ENCODE data around the gene BST1. TPM values are rescaled to one million over a fixed set of nuclear protein-coding genes. Genes with fewer than 3 reads are reported as not detected.
A peak's percentile ranks its signal among the peaks of the same experiment; 100 is the strongest.

Gene BST1, protein sequence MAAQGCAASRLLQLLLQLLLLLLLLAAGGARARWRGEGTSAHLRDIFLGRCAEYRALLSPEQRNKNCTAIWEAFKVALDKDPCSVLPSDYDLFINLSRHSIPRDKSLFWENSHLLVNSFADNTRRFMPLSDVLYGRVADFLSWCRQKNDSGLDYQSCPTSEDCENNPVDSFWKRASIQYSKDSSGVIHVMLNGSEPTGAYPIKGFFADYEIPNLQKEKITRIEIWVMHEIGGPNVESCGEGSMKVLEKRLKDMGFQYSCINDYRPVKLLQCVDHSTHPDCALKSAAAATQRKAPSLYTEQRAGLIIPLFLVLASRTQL
- polyA plus RNA-seq (ENCODE audit: insufficient read length): 4.3 TPM

DNA sequence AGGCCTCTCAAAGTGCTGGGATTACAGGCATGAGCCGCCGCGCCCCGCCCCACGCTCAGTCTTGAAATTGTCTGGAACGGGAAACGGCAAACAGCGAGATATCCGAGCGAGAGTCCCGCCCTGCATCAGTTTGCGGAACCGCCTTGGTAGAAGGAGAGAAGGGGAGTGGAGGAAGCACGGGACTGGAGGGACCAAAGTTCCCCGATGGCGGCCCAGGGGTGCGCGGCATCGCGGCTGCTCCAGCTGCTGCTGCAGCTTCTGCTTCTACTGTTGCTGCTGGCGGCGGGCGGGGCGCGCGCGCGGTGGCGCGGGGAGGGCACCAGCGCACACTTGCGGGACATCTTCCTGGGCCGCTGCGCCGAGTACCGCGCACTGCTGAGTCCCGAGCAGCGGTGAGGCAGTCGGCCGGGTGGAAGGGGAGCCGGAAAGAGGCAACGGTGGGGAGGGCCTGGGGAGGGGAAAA is at the start of gene BST1:
TSS of gene BST1 (plus strand) at position 125 of the 463 bp plus-strand sequence. CDS start at position 205, 80 bp downstream.
- DNase-seq: peak; percentile 65

GRCh38 chr4:15653420-15653819 is 49.4 kb upstream of the BST1 start:
- DNase-seq: no peak

DNA sequence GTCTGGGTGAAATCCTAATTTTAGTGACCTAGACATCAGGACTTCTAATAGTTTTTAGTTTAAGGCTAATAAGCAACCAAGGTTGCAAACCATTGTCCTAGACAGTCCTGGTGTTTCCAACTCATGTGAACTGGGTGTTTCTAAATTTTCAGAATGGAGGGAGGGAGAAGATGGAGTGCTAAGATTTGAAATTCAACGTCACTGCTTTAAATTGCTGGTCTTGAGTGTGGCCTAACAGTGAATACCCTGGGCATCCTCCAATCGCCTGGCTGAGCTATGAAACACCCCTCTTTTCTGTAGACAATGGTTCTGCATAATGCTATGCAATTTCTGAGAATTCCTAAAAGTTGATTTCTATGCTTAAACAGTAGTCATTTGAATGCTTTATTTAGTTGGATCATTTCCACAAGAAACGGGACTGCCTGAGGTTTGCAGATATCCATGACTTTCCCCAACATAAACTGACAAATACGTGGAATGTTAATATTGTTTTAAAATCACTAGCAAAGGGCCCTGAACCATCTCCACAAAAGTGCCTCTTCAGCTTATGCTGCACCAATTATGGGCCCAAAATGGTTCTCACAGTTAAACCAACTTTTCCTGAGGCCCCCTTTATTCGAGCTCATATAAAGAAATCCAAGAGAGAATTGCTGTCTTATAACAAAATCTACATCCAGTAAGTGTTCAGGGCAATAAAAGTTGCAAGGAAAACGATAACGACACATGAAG is 48.8 kb upstream of the BST1 start:
- DNase-seq: peak; percentile 34

GRCh38 chr4:15654593-15655222 is 48.2 kb upstream of the BST1 start:
- peak; percentile 55 for DNase-seq

- peak; percentile 93 for DNase-seq
These were observed 47.4 kb upstream of the BST1 start, which contains the start of gene FBXL5 for GRCh38 chr4:15655223-15656037. TSS of gene FBXL5 (minus strand) at chr4:15655357. CDS start at chr4:15655287, 70 bp downstream.

GRCh38 chr4:15656038-15656470 is 46.8 kb upstream of the BST1 start:
- no peak for DNase-seq

GRCh38 chr4:15657366-15657765 is 45.5 kb upstream of the BST1 start:
- no peak for DNase-seq

- no peak for DNase-seq
These were observed 44.6 kb upstream of the BST1 start for GRCh38 chr4:15658136-15658770.

DNA sequence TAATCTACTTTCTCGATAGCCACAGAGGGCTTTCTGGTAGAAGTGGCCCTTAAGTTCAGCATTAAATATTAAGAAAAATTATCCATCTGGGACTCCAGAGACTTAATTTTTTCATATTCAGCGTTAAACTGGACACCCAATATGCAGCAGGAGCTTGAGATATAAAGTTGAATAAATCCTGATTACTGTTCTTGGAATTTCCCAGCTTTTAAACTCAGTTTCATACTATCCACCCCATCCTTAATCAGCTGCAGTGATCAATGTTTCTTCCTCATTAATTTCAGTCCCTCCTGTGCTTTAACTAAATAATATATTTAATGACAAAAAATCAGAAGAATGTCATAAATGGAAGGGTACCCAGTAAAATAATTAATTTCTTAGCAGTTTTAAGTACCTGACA is 44.1 kb upstream of the BST1 start:
- no peak for DNase-seq

DNA sequence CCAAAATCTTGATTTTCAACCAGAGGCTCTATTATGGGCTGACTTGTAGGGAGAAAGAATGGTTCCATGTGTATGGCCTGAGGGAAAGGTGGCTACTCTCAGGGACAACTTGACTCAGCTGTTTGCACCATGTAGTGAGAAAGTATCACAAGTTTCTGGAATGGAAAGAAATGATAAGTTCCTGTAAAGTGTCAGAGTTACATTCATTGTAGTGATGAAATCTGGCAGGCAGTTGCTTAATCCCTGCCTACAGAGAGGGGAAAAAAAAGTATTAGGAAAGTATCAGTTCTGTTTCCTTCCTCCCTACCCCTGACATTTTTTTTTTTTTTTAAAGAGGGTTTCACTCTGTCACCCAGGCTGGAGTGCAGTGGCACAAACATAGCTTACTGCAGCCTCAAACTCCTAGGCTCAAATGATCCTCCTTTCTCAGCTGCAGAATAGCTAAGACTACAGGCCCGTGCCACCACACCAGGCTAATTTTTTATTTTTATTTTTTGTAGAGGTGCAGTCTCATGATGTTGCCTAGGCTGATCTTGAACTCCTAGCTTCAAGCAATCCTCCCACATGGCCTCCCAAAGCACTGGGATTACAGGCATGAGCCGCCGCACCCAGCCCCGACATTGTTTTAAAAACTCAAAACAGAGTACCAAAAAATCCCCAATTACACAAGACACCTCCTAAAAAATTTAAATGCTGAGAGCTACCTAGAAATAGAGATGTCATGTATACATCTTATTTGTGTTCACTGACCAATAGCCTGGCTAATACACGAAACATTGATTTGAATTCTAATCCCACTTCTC is 42.9 kb upstream of the BST1 start:
- DNase-seq: no peak

DNA sequence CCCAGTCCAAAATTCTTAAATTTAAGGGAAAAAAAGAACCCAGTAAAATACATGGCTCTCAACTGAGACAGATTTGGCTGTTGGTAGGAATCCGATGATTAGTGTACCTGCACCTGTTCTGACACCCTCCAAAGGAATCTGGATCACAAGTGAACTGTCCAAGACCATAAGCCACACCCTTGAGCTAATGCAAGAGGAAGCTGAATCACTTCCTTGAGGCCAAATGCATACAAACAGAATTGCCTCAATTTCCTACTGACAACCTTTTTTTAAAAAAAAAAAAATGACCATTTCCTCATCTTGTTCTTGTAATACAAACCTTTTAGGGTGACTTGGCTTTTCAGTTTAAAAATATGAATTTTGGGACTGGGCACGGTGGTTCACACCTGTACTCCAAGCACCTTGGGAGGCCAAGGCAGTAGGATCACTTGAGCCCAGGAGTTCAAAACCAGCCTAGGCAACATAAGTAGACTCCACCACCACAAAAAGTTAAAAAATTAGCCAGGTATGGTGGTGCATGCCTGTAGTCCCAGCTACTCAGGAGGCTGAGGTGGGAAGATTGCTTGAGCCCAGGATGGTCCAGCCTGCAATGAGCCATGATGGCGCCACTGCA is 37.0 kb upstream of the BST1 start:
- no peak for DNase-seq

- DNase-seq: no peak
These were observed 35.9 kb upstream of the BST1 start for GRCh38 chr4:15667006-15667405.

- DNase-seq: no peak
These were observed 34.1 kb upstream of the BST1 start for GRCh38 chr4:15668566-15669435.

- DNase-seq: no peak
These were observed 32.3 kb upstream of the BST1 start for GRCh38 chr4:15670576-15670975.

DNA sequence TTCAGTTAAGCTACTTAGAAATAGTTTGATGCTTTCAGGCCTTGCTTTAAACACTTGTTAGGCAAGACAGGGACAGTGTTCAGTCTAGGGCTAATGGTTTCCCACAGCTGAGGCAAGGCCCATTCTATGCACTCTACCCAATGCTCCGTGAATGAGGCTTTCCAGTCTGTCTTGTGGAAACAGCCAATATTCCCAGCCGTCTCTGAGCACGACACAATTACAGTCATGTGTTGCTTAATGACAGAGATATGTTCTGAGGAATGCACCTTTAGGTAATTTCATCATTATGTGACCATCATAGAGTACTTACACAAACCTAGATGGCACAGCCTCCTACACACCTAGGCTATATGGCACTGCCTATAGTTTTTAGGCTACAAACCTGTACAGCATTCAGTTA is 30.8 kb upstream of the BST1 start:
- DNase-seq: no peak

GRCh38 chr4:15673337-15673736 is 29.5 kb upstream of the BST1 start:
- DNase-seq: no peak

GRCh38 chr4:15674046-15674445 is 28.8 kb upstream of the BST1 start:
- DNase-seq: no peak

DNA sequence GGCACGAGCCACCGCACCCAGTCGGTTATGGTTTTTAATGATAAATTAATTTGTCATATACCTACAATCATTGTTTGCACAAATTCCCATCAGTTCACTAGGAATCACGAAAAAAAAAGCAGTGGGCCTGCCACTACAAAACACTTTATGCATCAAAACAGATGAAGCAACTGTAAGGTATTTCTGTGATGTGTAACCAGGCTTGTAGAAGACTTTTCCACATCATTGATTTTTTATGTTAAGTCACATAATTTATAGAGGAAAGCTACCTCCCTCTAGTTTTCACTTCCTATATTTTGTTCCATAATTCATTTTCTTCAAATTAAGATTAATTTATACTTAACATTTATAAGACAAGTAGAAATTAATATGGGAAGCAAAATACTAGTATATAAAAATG is 27.9 kb upstream of the BST1 start:
- no peak for DNase-seq

GRCh38 chr4:15675356-15675755 is 27.5 kb upstream of the BST1 start:
- no peak for DNase-seq

- no peak for DNase-seq
These were observed 26.8 kb upstream of the BST1 start for GRCh38 chr4:15676039-15676438.

All from hindlimb muscle (tissue), 1 donor.